Endothelial cell of umbilical vein (primary cell): ENCODE results near the gene COL4A1. TPM values are rescaled to one million over a fixed set of nuclear protein-coding genes. Genes with fewer than 3 reads are reported as not detected.

Experiments used
- BruUV-seq: library from RNA; stranded (reverse); fragments of 400-500 nt; replicated peaks from 2 replicates; lab custom pipeline; 2021; lab: Mats Ljungman, UMichigan
- CTCF ChIA-PET: fragments of 300-600, 350-600 bp; sonication (Branson Sonifier 250); formaldehyde crosslinking; loops from one replicate; lab custom pipeline; 2021; ENCODE audit warnings: antibody characterized with exemption, inconsistent platforms; lab: Charles Lee
- POLR2A ChIA-PET: fragments of 300-600, 350-600 bp; sonication (Branson Sonifier 250); formaldehyde crosslinking; loops from one replicate; lab custom pipeline; 2021; ENCODE audit warnings: antibody characterized with exemption, inconsistent platforms; lab: Charles Lee
- DNase-seq: peaks from one replicate; pipeline ENCODE4 v3.0.0-alpha.2; 2011; ENCODE audit warnings: low read depth, low spot score
- FAIRE-seq: peaks from 2 replicates; lab custom pipeline; 2011; peaks lifted over from hg19 to GRCh38; lab: Jason Lieb, UNC
- H2AFZ ChIP-seq: 2 replicates; pipeline ENCODE4 v1.6.0; 2012; ENCODE audit warnings: low read depth, low read length, control low read depth, inconsistent platforms
- H3K27ac ChIP-seq: 2 replicates; pipeline ENCODE4 v1.5.1; 2011; ENCODE audit warnings: low read depth, mild to moderate bottlenecking, control low read depth, low read length, moderate library complexity; ENCODE audit not compliant: insufficient read depth
- H3K27me3 ChIP-seq, 2 experiments: 2 replicates each; pipeline versions ENCODE4 v1.6.0 to v1.6.1; 2011; ENCODE audit warnings: low read length in 2 of 2, mixed read lengths in 1 of 2; ENCODE audit not compliant: control insufficient read depth in 2 of 2, insufficient read depth in 2 of 2
- H3K36me3 ChIP-seq, 2 experiments: 2 replicates in 1 of 2; 3 replicates in 1 of 2; pipeline ENCODE4 v1.5.1; 2011; ENCODE audit warnings: low read length in 2 of 2, mild to moderate bottlenecking in 1 of 2, moderate library complexity in 1 of 2; ENCODE audit not compliant: control insufficient read depth in 2 of 2, insufficient read depth in 2 of 2; ENCODE audit errors: extremely low read depth in 1 of 2
- H3K4me1 ChIP-seq: 3 replicates; pipeline ENCODE4 v1.5.1; 2011; ENCODE audit warnings: mild to moderate bottlenecking, low read length; ENCODE audit not compliant: control insufficient read depth, insufficient read depth; ENCODE audit errors: extremely low read depth
- H3K4me2 ChIP-seq: 2 replicates; pipeline ENCODE4 v1.6.1; 2011; ENCODE audit warnings: low read length, control low read depth, mixed read lengths; ENCODE audit not compliant: insufficient read depth
- H3K4me3 ChIP-seq, 3 experiments: fragments of 200-600 bp in 1 of 3; sonication (generic), shearing (Covaris generic) in 1 of 3; replicated peaks in 1 of 3; 2 replicates each; pipeline ENCODE4 v1.5.1; 2011 to 2016; ENCODE audit warnings: control low read depth in 3 of 3, low read length in 3 of 3, mild to moderate bottlenecking in 2 of 3, inconsistent platforms in 1 of 3, low read depth in 1 of 3, moderate library complexity in 1 of 3; ENCODE audit not compliant: insufficient read depth in 1 of 3
- H3K79me2 ChIP-seq: 2 replicates; pipeline ENCODE4 v1.6.0; 2012; ENCODE audit warnings: low read length, inconsistent platforms; ENCODE audit not compliant: control insufficient read depth, insufficient read depth
- H3K9ac ChIP-seq: replicated peaks from 2 replicates; pipeline ENCODE3; 2011; ENCODE audit warnings: low read length, control low read depth; ENCODE audit not compliant: insufficient read depth; ENCODE audit errors: extremely low read depth
- H3K9me1 ChIP-seq: replicated peaks from 3 replicates; pipeline ENCODE4 v1.6.0; 2011; ENCODE audit warnings: mild to moderate bottlenecking, low read length; ENCODE audit not compliant: control insufficient read depth, insufficient read depth; ENCODE audit errors: extremely low read depth
- H3K9me3 ChIP-seq: replicated peaks from 2 replicates; pipeline ENCODE4 v1.5.1; 2012; ENCODE audit warnings: low read length, inconsistent platforms; ENCODE audit not compliant: control insufficient read depth, insufficient read depth
- H4K20me1 ChIP-seq: replicated peaks from 2 replicates; pipeline ENCODE3; 2011; ENCODE audit warnings: mild to moderate bottlenecking, low read length; ENCODE audit not compliant: control insufficient read depth, insufficient read depth; ENCODE audit errors: extremely low read depth
- CTCF ChIP-seq, 2 donors: IDR thresholded peaks; 1 replicate in 1 of 2; 2 replicates in 1 of 2; pipeline ENCODE4 v1.5.1; 2011; ENCODE audit warnings: low read length in 2 of 2, mild to moderate bottlenecking in 2 of 2, moderate library complexity in 2 of 2, control low read depth in 1 of 2, inconsistent platforms in 1 of 2, low read depth in 1 of 2; ENCODE audit not compliant: insufficient read depth in 1 of 2; ENCODE audit errors: extremely low read depth in 1 of 2
- EZH2 ChIP-seq: IDR thresholded peaks from 2 replicates; pipeline ENCODE4 v1.6.1; 2012; ENCODE audit warnings: borderline replicate concordance, low read depth, mild to moderate bottlenecking, moderate library complexity, low read length, inconsistent platforms; ENCODE audit not compliant: severe bottlenecking
- FOS ChIP-seq: IDR thresholded peaks from 2 replicates; pipeline ENCODE4 v1.6.1; 2011; ENCODE audit warnings: mild to moderate bottlenecking, low read length, moderate library complexity, borderline replicate concordance; ENCODE audit not compliant: insufficient read depth
- GATA2 ChIP-seq: IDR thresholded peaks from 2 replicates; pipeline ENCODE4 v1.7.0; 2011; ENCODE audit warnings: low read depth, mild to moderate bottlenecking, moderate library complexity, mixed read lengths, low read length; ENCODE audit not compliant: insufficient read length, insufficient read depth
- JUN ChIP-seq: IDR thresholded peaks from 2 replicates; pipeline ENCODE4 v1.6.1; 2011; ENCODE audit warnings: borderline replicate concordance, low read depth; ENCODE audit not compliant: insufficient read length, insufficient read depth
- MAX ChIP-seq: IDR thresholded peaks from 2 replicates; pipeline ENCODE4 v1.6.1; 2011; ENCODE audit not compliant: insufficient read depth, insufficient read length
- MYC ChIP-seq: IDR thresholded peaks from one replicate; pipeline ENCODE4 v1.6.1; 2011; ENCODE audit warnings: mild to moderate bottlenecking, low read depth, low read length
- POLR2A ChIP-seq: IDR thresholded peaks from 2 replicates; pipeline ENCODE4 v1.6.1; 2012; ENCODE audit warnings: low read depth, mild to moderate bottlenecking, control low read depth, low read length
- POLR2AphosphoS5 ChIP-seq: IDR thresholded peaks from 2 replicates; pipeline ENCODE4 v1.6.1; 2012; ENCODE audit warnings: low read depth, mild to moderate bottlenecking, control low read depth, low read length, moderate library complexity; ENCODE audit not compliant: insufficient read depth
- dilution Hi-C: fragments of 300-500 bp; cut with MboI; formaldehyde crosslinking; loops from one replicate; pipeline ENCODE4 v1.15.0; 2019; ENCODE audit warnings: low sequenced_read_pairs; ENCODE audit not compliant: extremely low pct_ligation_motif_present
- intact Hi-C: fragments of 100-400 bp; cut with micrococcal nuclease; formaldehyde crosslinking; loops from one replicate; pipeline ENCODE4 v1.10.0; 2022
- polyA plus RNA-seq, 4 experiments: library from polyadenylated mRNA; depleted of rRNA in 3 of 4; stranded (reverse) in 3 of 4; unstranded in 1 of 4; fragments of >200 nt; gene quantifications; 2 replicates each; pipeline versions ENCODE4 v1.2.1 to v1.2.3, GENCODE V29; 2011 to 2012; ENCODE audit warnings: missing spikeins in 1 of 4
- total RNA-seq: library from RNA; stranded (reverse); gene quantifications from 2 replicates; pipeline ENCODE4 v1.2.3, GENCODE V29; 2021

Gene COL4A1
- total and polyA plus RNA-seq, 2 donors (not counting 3 experiments of a cell fraction or from before 2014, with no cell fraction given) = 384 to 1,119 TPM

DNA sequence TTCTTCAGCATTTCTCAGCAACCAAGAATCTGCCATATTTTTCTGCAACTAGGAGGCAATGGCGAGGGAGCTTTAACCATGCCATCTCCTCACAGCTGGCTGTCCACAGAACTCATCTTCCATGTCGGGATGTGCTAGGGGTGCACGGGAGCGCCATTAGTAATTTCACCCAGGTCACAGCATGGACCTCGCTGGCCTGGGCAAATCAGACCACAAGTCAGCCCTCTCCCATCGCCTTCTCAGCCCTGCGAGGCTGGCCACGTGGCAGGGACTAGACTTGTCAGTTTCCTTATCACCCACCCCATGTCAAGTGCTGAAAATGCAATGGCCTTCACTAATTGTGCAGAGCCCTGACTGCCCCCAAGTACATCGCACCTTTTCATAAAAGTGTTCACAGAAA is 15.7 kb downstream of the COL4A1 start:
- Histone ChIP-seq H3K27ac (no peak overlapping the region), H3K36me3 (peaks cover 2 to 7% of the 10 kb centered on the region in 2 experiments), H3K9me3 (no peaks in the 10 kb centered on the region), H3K9me1 (no peaks in the 10 kb centered on the region), H3K4me1 (peaks cover 10% of the 10 kb centered on the region), H3K79me2 (peaks cover 53% of the 10 kb centered on the region), H3K4me2 (no peak overlapping the region), H3K4me3 (no peak overlapping the region), H2AFZ (no peak overlapping the region), H4K20me1 (peaks cover 18% of the 10 kb centered on the region), H3K9ac (no peak overlapping the region), H3K27me3 (no peaks in the 10 kb centered on the region)
- FAIRE-seq = no peak
- CTCF ChIA-PET = no interaction called here
- no peak for DNase-seq
- dilution Hi-C loops = no loop called here
- BruUV-seq = no TSS peak
- TF ChIP-seq EZH2 (no peak), JUN (no peak), POLR2AphosphoS5 (no peak), MAX (no peak), POLR2A (no peak)
- intact Hi-C loops = no loop called here
- POLR2A ChIA-PET = no interaction called here

- peaks cover 18% of the 10 kb centered on the region for H4K20me1 ChIP-seq
- ChIA-PET POLR2A (no interaction called here), CTCF (no interaction called here)
- dilution Hi-C loops = no loop called here
- DNase-seq (no peak), FAIRE-seq (no peak)
- no peak overlapping the region for H3K27ac ChIP-seq
- peaks cover 49% of the 10 kb centered on the region for H3K79me2 ChIP-seq
- no peak for TF ChIP-seq POLR2A
- TF ChIP-seq MAX = no peak
- no peak for TF ChIP-seq GATA2
- no peak for TF ChIP-seq EZH2
- TF ChIP-seq POLR2AphosphoS5 = no peak
- no peak for TF ChIP-seq MYC
- no peak for TF ChIP-seq FOS
- no peak for TF ChIP-seq CTCF (IDR thresholded peaks at IDR 0.05; ENCODE audit: extremely low read depth in 1 of 2, insufficient read depth in 1 of 2, low read depth in 1 of 2, low read length in 2 of 2)
- TF ChIP-seq JUN = no peak
- no peak overlapping the region for H3K4me2 ChIP-seq
- H3K4me3 ChIP-seq = no peak overlapping the region
- no peaks in the 10 kb centered on the region for H3K9me1 ChIP-seq
- H2AFZ ChIP-seq = no peak overlapping the region
- peaks cover 2 to 7% of the 10 kb centered on the region in 2 experiments for H3K36me3 ChIP-seq
- H3K4me1 ChIP-seq = peaks cover 10% of the 10 kb centered on the region
- H3K9me3 ChIP-seq = no peaks in the 10 kb centered on the region
- H3K9ac ChIP-seq = no peak overlapping the region
- intact Hi-C loops = no loop called here
- H3K27me3 ChIP-seq = no peaks in the 10 kb centered on the region
- no TSS peak for BruUV-seq
Measured at GRCh38 chr13:110290826-110291225, 16.1 kb downstream of the COL4A1 start.
